Measurements from ENCODE around the gene TESK1. TPM values are rescaled to one million over a fixed set of nuclear protein-coding genes. Genes with fewer than 3 reads are reported as not detected.

The TESK1 gene
- total RNA-seq, 1 experiment from 2014 or later, result 27.9 TPM

GRCh38 chr9:35606726-35607125 lies 1.7 kb downstream of the TESK1 start:
- Mint-ChIP-seq H3K27me3 (ENCODE audit: insufficient read depth, unreplicated experiment) (no peaks in the 10 kb centered on the region), H3K4me3 (ENCODE audit: unreplicated experiment) (no peak overlapping the region), H3K27ac (ENCODE audit: unreplicated experiment) (no peak overlapping the region), H3K4me1 (ENCODE audit: low read depth, unreplicated experiment) (peaks cover 23% of the 10 kb centered on the region), H3K9me3 (ENCODE audit: unreplicated experiment) (no peaks in the 10 kb centered on the region), H3K36me3 (ENCODE audit: insufficient read depth, unreplicated experiment) (peaks cover 17% of the 10 kb centered on the region)
- TF ChIP-seq, protein P1, sequence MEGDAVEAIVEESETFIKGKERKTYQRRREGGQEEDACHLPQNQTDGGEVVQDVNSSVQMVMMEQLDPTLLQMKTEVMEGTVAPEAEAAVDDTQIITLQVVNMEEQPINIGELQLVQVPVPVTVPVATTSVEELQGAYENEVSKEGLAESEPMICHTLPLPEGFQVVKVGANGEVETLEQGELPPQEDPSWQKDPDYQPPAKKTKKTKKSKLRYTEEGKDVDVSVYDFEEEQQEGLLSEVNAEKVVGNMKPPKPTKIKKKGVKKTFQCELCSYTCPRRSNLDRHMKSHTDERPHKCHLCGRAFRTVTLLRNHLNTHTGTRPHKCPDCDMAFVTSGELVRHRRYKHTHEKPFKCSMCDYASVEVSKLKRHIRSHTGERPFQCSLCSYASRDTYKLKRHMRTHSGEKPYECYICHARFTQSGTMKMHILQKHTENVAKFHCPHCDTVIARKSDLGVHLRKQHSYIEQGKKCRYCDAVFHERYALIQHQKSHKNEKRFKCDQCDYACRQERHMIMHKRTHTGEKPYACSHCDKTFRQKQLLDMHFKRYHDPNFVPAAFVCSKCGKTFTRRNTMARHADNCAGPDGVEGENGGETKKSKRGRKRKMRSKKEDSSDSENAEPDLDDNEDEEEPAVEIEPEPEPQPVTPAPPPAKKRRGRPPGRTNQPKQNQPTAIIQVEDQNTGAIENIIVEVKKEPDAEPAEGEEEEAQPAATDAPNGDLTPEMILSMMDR (IDR thresholded peaks at IDR 0.05; ENCODE audit: insufficient read depth in 1 of 2, low read depth in 1 of 2, low read length in 1 of 2, severe bottlenecking in 1 of 2, unreplicated experiment in 1 of 2), result no peak
- H3K36me3 ChIP-seq (ENCODE audit: control insufficient read depth, insufficient read depth, low read length), result no peaks in the 10 kb centered on the region
- BruUV-seq (replicated peaks), result no TSS peak
- intact Hi-C loops (cut with micrococcal nuclease; ENCODE audit: unreplicated experiment), result no loop called here
- no peaks in the 10 kb centered on the region for H3K9me3 ChIP-seq
- no peaks in the 10 kb centered on the region for H3K27me3 ChIP-seq (replicated peaks; ENCODE audit: control insufficient read depth, insufficient read depth, low read length)
- ChIA-PET POLR2A (no interaction called here), CTCF (no interaction called here)
- peaks cover 12% of the 10 kb centered on the region; the same call in 1 of the 2 replicates for H3K4me1 ChIP-seq
- no peak overlapping the region for H3K4me3 ChIP-seq (ENCODE audit: low read depth, low read length)
- no peak for DNase-seq

- H3K4me3 Mint-ChIP-seq (ENCODE audit: unreplicated experiment), result no peak overlapping the region
- H3K27ac Mint-ChIP-seq (ENCODE audit: unreplicated experiment), result no peak overlapping the region
- Histone ChIP-seq H3K4me1 (peaks cover 4% of the 10 kb centered on the region; the same call in 1 of the 2 replicates), H3K36me3 (ENCODE audit: control insufficient read depth, insufficient read depth, low read length) (no peaks in the 10 kb centered on the region), H3K9me3 (no peaks in the 10 kb centered on the region), H3K27me3 (replicated peaks; ENCODE audit: control insufficient read depth, insufficient read depth, low read length) (no peaks in the 10 kb centered on the region), H3K4me3 (ENCODE audit: low read depth, low read length) (no peak overlapping the region)
- intact Hi-C loops (cut with micrococcal nuclease; ENCODE audit: unreplicated experiment), result no loop called here
- BruUV-seq (replicated peaks), result no TSS peak
- peaks cover 13% of the 10 kb centered on the region for H3K4me1 Mint-ChIP-seq (ENCODE audit: low read depth, unreplicated experiment)
- TF ChIP-seq, protein P1 (IDR thresholded peaks at IDR 0.05; ENCODE audit: insufficient read depth in 1 of 2, low read depth in 1 of 2, low read length in 1 of 2, severe bottlenecking in 1 of 2, unreplicated experiment in 1 of 2), result no peak
- no peaks in the 10 kb centered on the region for H3K9me3 Mint-ChIP-seq (ENCODE audit: unreplicated experiment)
- H3K36me3 Mint-ChIP-seq (ENCODE audit: insufficient read depth, unreplicated experiment), result peaks cover 17% of the 10 kb centered on the region
- ChIA-PET POLR2A (no interaction called here), CTCF (interaction anchor here (0.8 kb wide), 1 partner anchor 88 kb away, joined by 3 read pairs; no protein-coding TSS in a partner anchor)
- no peak for DNase-seq
- no peaks in the 10 kb centered on the region for H3K27me3 Mint-ChIP-seq (ENCODE audit: insufficient read depth, unreplicated experiment)
Observed at GRCh38 chr9:35608221-35608620, 3.2 kb downstream of the TESK1 start.

DNA sequence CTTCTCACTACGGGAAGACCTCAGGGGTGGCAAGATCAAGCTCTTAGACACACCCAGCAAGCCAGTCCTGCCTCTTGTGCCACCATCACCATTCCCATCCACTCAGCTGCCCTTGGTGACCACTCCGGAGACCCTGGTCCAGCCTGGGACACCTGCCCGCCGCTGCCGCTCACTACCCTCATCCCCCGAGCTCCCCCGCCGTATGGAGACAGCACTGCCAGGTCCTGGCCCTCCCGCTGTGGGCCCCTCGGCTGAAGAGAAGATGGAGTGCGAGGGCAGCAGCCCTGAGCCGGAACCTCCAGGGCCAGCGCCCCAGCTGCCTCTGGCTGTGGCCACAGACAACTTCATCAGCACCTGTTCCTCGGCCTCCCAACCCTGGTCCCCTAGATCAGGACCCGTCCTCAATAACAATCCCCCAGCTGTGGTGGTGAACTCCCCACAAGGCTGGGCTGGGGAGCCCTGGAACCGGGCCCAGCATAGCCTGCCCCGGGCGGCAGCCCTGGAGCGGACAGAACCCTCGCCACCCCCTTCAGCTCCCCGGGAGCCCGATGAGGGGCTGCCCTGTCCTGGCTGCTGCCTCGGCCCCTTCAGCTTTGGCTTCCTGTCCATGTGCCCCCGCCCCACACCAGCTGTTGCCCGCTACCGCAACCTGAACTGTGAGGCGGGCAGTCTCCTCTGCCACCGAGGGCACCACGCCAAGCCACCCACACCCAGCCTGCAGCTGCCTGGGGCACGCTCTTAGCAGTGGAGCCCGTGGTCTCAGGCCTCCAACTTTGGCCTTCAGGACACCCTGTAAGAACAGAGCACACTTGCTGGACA lies 4.1 kb downstream of the TESK1 start:
- H3K9me3 Mint-ChIP-seq (ENCODE audit: unreplicated experiment), result no peaks in the 10 kb centered on the region
- peaks cover 2% of the 10 kb centered on the region for H3K27me3 Mint-ChIP-seq (ENCODE audit: insufficient read depth, unreplicated experiment)
- ChIA-PET POLR2A (no interaction called here), CTCF (no interaction called here)
- Histone ChIP-seq H3K27me3 (replicated peaks; ENCODE audit: control insufficient read depth, insufficient read depth, low read length) (no peaks in the 10 kb centered on the region), H3K9me3 (no peaks in the 10 kb centered on the region), H3K4me3 (ENCODE audit: low read depth, low read length) (no peak overlapping the region), H3K36me3 (ENCODE audit: control insufficient read depth, insufficient read depth, low read length) (no peaks in the 10 kb centered on the region), H3K4me1 (peaks cover 4% of the 10 kb centered on the region; the same call in 1 of the 2 replicates)
- H3K4me3 Mint-ChIP-seq (ENCODE audit: unreplicated experiment), result no peak overlapping the region
- H3K36me3 Mint-ChIP-seq (ENCODE audit: insufficient read depth, unreplicated experiment), result peaks cover 10% of the 10 kb centered on the region
- BruUV-seq (replicated peaks), result no TSS peak
- intact Hi-C loops (cut with micrococcal nuclease; ENCODE audit: unreplicated experiment), result no loop called here
- TF ChIP-seq, protein P1 (IDR thresholded peaks at IDR 0.05; ENCODE audit: insufficient read depth in 1 of 2, low read depth in 1 of 2, low read length in 1 of 2, severe bottlenecking in 1 of 2, unreplicated experiment in 1 of 2), result no peak
- no peak overlapping the region for H3K27ac Mint-ChIP-seq (ENCODE audit: unreplicated experiment)
- DNase-seq, result no peak
- H3K4me1 Mint-ChIP-seq (ENCODE audit: low read depth, unreplicated experiment), result peaks cover 7% of the 10 kb centered on the region

All from Caco-2 (cell line).